ENCODE results near the gene PACS2. TPM values are rescaled to one million over a fixed set of nuclear protein-coding genes. Genes with fewer than 3 reads are reported as not detected.

Gene PACS2
- total and polyA plus RNA-seq, 2 donors (not counting 3 experiments of a cell fraction or from before 2014, with no cell fraction given) = 52.7 to 86.3 TPM

- Histone ChIP-seq H3K9me1 (replicated peaks; ENCODE audit: control insufficient read depth, extremely low read depth, insufficient read depth, low read length) (no peaks in the 10 kb centered on the region), H2AFZ (ENCODE audit: low read depth, low read length) (no peak overlapping the region), H3K27ac (ENCODE audit: insufficient read depth, low read depth, low read length) (no peak overlapping the region), H3K9me3 (replicated peaks; ENCODE audit: control insufficient read depth, insufficient read depth, low read length) (no peaks in the 10 kb centered on the region), H4K20me1 (replicated peaks; ENCODE audit: control insufficient read depth, extremely low read depth, insufficient read depth, low read length) (no peaks in the 10 kb centered on the region), H3K36me3 (ENCODE audit: control insufficient read depth in 2 of 2, extremely low read depth in 1 of 2, insufficient read depth in 2 of 2, low read length in 2 of 2) (no peaks in the 10 kb centered on the region), H3K9ac (replicated peaks; ENCODE audit: extremely low read depth, insufficient read depth, low read length) (no peak overlapping the region), H3K27me3 (ENCODE audit: control insufficient read depth in 2 of 2, insufficient read depth in 2 of 2, low read length in 2 of 2) (no peaks in the 10 kb centered on the region), H3K4me2 (ENCODE audit: insufficient read depth, low read length) (no peak overlapping the region), H3K4me1 (ENCODE audit: control insufficient read depth, extremely low read depth, insufficient read depth, low read length) (peaks cover 12% of the 10 kb centered on the region), H3K79me2 (ENCODE audit: control insufficient read depth, insufficient read depth, low read length) (peaks cover 5% of the 10 kb centered on the region), H3K4me3 (replicated peaks in 1 of 3; ENCODE audit: insufficient read depth in 1 of 3, low read depth in 1 of 3, low read length in 3 of 3) (no peak overlapping the region)
- FAIRE-seq = no peak
- POLR2A ChIA-PET = no interaction called here
- no TSS peak for BruUV-seq (replicated peaks)
- CTCF ChIA-PET = interaction anchor here (1.0 to 3.3 kb wide), 2 partner anchors 11 to 12 kb away, joined by 3 to 19 read pairs; no protein-coding TSS in a partner anchor
- intact Hi-C loops (cut with micrococcal nuclease) = no loop called here
- DNase-seq (ENCODE audit: low read depth, low spot score) = peak; percentile 41
- TF ChIP-seq MYC (IDR thresholded peaks at IDR 0.05; ENCODE audit: low read depth, low read length) (no peak), POLR2AphosphoS5 (IDR thresholded peaks at IDR 0.05; ENCODE audit: insufficient read depth, low read depth, low read length) (no peak), CTCF (IDR thresholded peaks at IDR 0.05; ENCODE audit: extremely low read depth in 1 of 2, insufficient read depth in 1 of 2, low read depth in 1 of 2, low read length in 2 of 2) (no peak), MAX (IDR thresholded peaks at IDR 0.05; ENCODE audit: insufficient read depth, insufficient read length) (no peak), GATA2 (IDR thresholded peaks at IDR 0.05; ENCODE audit: insufficient read depth, insufficient read length, low read depth, low read length) (no peak), EZH2 (IDR thresholded peaks at IDR 0.05; ENCODE audit: borderline replicate concordance, low read depth, low read length, severe bottlenecking) (no peak), FOS (IDR thresholded peaks at IDR 0.05; ENCODE audit: borderline replicate concordance, insufficient read depth, low read length) (no peak), POLR2A (IDR thresholded peaks at IDR 0.05; ENCODE audit: low read depth, low read length) (no peak), JUN (IDR thresholded peaks at IDR 0.05; ENCODE audit: borderline replicate concordance, insufficient read depth, insufficient read length, low read depth) (no peak)
- dilution Hi-C loops (cut with MboI; ENCODE audit: extremely low pct_ligation_motif_present, low sequenced_read_pairs) = no loop called here
These were observed 26.5 kb downstream of the PACS2 start for GRCh38 chr14:105340821-105341733.
